Right kidney (tissue), 1 donor: Measurements from ENCODE around the gene FFAR1.
"Not testable (repeated sequence)": the region's sequence is repeated elsewhere in the genome, so short reads cannot be mapped to it uniquely, and the experiment has no call there.

Experiments used
- DNase-seq: peaks from one replicate; pipeline ENCODE4 v3.0.0-alpha.2; 2016

The FFAR1 gene

GRCh38 chr19:35360880-35361420 is 13.2 kb downstream of the FFAR1 start:
- no peak for DNase-seq

GRCh38 chr19:35362261-35363000 is 14.7 kb downstream of the FFAR1 start:
- no peak for DNase-seq

GRCh38 chr19:35363001-35363590 is 15.4 kb downstream of the FFAR1 start:
- no peak for DNase-seq

- DNase-seq, result no peak
Measured at GRCh38 chr19:35363711-35364425, 16.2 kb downstream of the FFAR1 start.

- no peak for DNase-seq
Measured at GRCh38 chr19:35365303-35365702, 17.6 kb downstream of the FFAR1 start.

- no peak for DNase-seq
Measured at GRCh38 chr19:35368378-35368777, 20.7 kb downstream of the FFAR1 start.

GRCh38 chr19:35369522-35369921 is 21.8 kb downstream of the FFAR1 start:
- no peak for DNase-seq

- DNase-seq, result no peak
Measured at GRCh38 chr19:35370722-35371121, 23.0 kb downstream of the FFAR1 start, which contains the start of gene GPR42. TSS of gene GPR42 (plus strand) at chr19:35371068. CDS start at chr19:35371360, 292 bp downstream.

- no peak for DNase-seq
Measured at GRCh38 chr19:35373492-35373891, 25.8 kb downstream of the FFAR1 start.

- DNase-seq, result not testable (repeated sequence)
Measured at GRCh38 chr19:35374031-35374430, 26.3 kb downstream of the FFAR1 start.

- DNase-seq, result no peak
Measured at GRCh38 chr19:35375505-35376307, 28.0 kb downstream of the FFAR1 start.

GRCh38 chr19:35377656-35378055 is 30.0 kb downstream of the FFAR1 start:
- no peak for DNase-seq

- DNase-seq, result no peak
Measured at GRCh38 chr19:35378356-35378755, 30.7 kb downstream of the FFAR1 start.

GRCh38 chr19:35379545-35379944 is 31.8 kb downstream of the FFAR1 start:
- DNase-seq, result not testable (repeated sequence)

- DNase-seq, result no peak
Measured at GRCh38 chr19:35379992-35380391, 32.3 kb downstream of the FFAR1 start.

- no peak for DNase-seq
Measured at GRCh38 chr19:35380450-35381124, 32.9 kb downstream of the FFAR1 start.

- no peak for DNase-seq
Measured at GRCh38 chr19:35381318-35381717, 33.6 kb downstream of the FFAR1 start.

- DNase-seq, result no peak
Measured at GRCh38 chr19:35381926-35382325, 34.2 kb downstream of the FFAR1 start.

GRCh38 chr19:35383536-35383935 is 35.8 kb downstream of the FFAR1 start:
- DNase-seq, result no peak

- DNase-seq, result no peak
Measured at GRCh38 chr19:35388277-35389054, 40.8 kb downstream of the FFAR1 start.
